Measurements from ENCODE around the gene CDH13.

Gene CDH13

GRCh38 chr16:83674931-83675535 lies 1048.3 kb downstream of the CDH13 start:
- Histone ChIP-seq H3K4me1 (ENCODE audit: control insufficient read depth, insufficient read depth, low read length, poor library complexity, severe bottlenecking) (no peaks in the 10 kb centered on the region), H3K36me3 (ENCODE audit: control insufficient read depth, insufficient read depth, low read length) (peaks cover 25% of the 10 kb centered on the region), H3K4me3 (ENCODE audit: extremely low read depth, insufficient read depth, low read length, poor library complexity, severe bottlenecking) (no peak overlapping the region), H3K27ac (ENCODE audit: low read depth, low read length, severe bottlenecking) (peak overlapping the region; percentile 62), H3K9me3 (ENCODE audit: control insufficient read depth, low read length) (peaks cover 17% of the 10 kb centered on the region)
- 41 to 58% methylated on average over 2 to 5 of the region's 5 CpGs for WGBS, 2 experiments (ENCODE audit: insufficient coverage in 2 of 2)

GRCh38 chr16:83676086-83676485 lies 1049.3 kb downstream of the CDH13 start:
- 82 to 97% methylated on average over 4 of the region's 6 CpGs for WGBS, 2 experiments (ENCODE audit: insufficient coverage in 2 of 2)
- Histone ChIP-seq H3K4me1 (ENCODE audit: control insufficient read depth, insufficient read depth, low read length, poor library complexity, severe bottlenecking) (no peaks in the 10 kb centered on the region), H3K36me3 (ENCODE audit: control insufficient read depth, insufficient read depth, low read length) (peaks cover 21% of the 10 kb centered on the region), H3K9me3 (ENCODE audit: control insufficient read depth, low read length) (peaks cover 7% of the 10 kb centered on the region), H3K27ac (ENCODE audit: low read depth, low read length, severe bottlenecking) (no peak overlapping the region), H3K4me3 (ENCODE audit: extremely low read depth, insufficient read depth, low read length, poor library complexity, severe bottlenecking) (no peak overlapping the region)

- no peak overlapping the region for H3K27ac ChIP-seq (ENCODE audit: low read depth, low read length, severe bottlenecking)
- WGBS, 2 experiments (ENCODE audit: insufficient coverage in 2 of 2) = 81 to 84% methylated on average over 4 of the region's 4 CpGs
- H3K36me3 ChIP-seq (ENCODE audit: control insufficient read depth, insufficient read depth, low read length) = peaks cover 9% of the 10 kb centered on the region
- H3K4me3 ChIP-seq (ENCODE audit: extremely low read depth, insufficient read depth, low read length, poor library complexity, severe bottlenecking) = no peak overlapping the region
- no peaks in the 10 kb centered on the region for H3K9me3 ChIP-seq (ENCODE audit: control insufficient read depth, low read length)
- peaks cover 14% of the 10 kb centered on the region for H3K4me1 ChIP-seq (ENCODE audit: control insufficient read depth, insufficient read depth, low read length, poor library complexity, severe bottlenecking)
These were observed 1054.2 kb downstream of the CDH13 start for GRCh38 chr16:83680980-83681379.

GRCh38 chr16:83681381-83681956 lies 1054.7 kb downstream of the CDH13 start:
- Histone ChIP-seq H3K36me3 (ENCODE audit: control insufficient read depth, insufficient read depth, low read length) (peaks cover 9% of the 10 kb centered on the region), H3K9me3 (ENCODE audit: control insufficient read depth, low read length) (no peaks in the 10 kb centered on the region), H3K27ac (ENCODE audit: low read depth, low read length, severe bottlenecking) (no peak overlapping the region), H3K4me3 (ENCODE audit: extremely low read depth, insufficient read depth, low read length, poor library complexity, severe bottlenecking) (no peak overlapping the region), H3K4me1 (ENCODE audit: control insufficient read depth, insufficient read depth, low read length, poor library complexity, severe bottlenecking) (peaks cover 14% of the 10 kb centered on the region)
- WGBS, 2 experiments (ENCODE audit: insufficient coverage in 2 of 2) = 60 to 84% methylated on average over 3 to 4 of the region's 9 CpGs

- Histone ChIP-seq H3K36me3 (ENCODE audit: control insufficient read depth, insufficient read depth, low read length) (peaks cover 9% of the 10 kb centered on the region), H3K9me3 (ENCODE audit: control insufficient read depth, low read length) (no peaks in the 10 kb centered on the region), H3K4me1 (ENCODE audit: control insufficient read depth, insufficient read depth, low read length, poor library complexity, severe bottlenecking) (peaks cover 14% of the 10 kb centered on the region), H3K27ac (ENCODE audit: low read depth, low read length, severe bottlenecking) (peak overlapping the region; percentile 51), H3K4me3 (ENCODE audit: extremely low read depth, insufficient read depth, low read length, poor library complexity, severe bottlenecking) (no peak overlapping the region)
- 73 to 80% methylated on average over 12 to 13 of the region's 13 CpGs for WGBS, 2 experiments (ENCODE audit: insufficient coverage in 2 of 2)
These were observed 1055.5 kb downstream of the CDH13 start for GRCh38 chr16:83682116-83682867.

- H3K4me3 ChIP-seq (ENCODE audit: extremely low read depth, insufficient read depth, low read length, poor library complexity, severe bottlenecking) = no peak overlapping the region
- H3K27ac ChIP-seq (ENCODE audit: low read depth, low read length, severe bottlenecking) = peak overlapping the region; percentile 51
- no peaks in the 10 kb centered on the region for H3K9me3 ChIP-seq (ENCODE audit: control insufficient read depth, low read length)
- 35 to 65% methylated on average over 5 to 7 of the region's 7 CpGs for WGBS, 2 experiments (ENCODE audit: insufficient coverage in 2 of 2)
- peaks cover 14% of the 10 kb centered on the region for H3K4me1 ChIP-seq (ENCODE audit: control insufficient read depth, insufficient read depth, low read length, poor library complexity, severe bottlenecking)
- H3K36me3 ChIP-seq (ENCODE audit: control insufficient read depth, insufficient read depth, low read length) = peaks cover 9% of the 10 kb centered on the region
These were observed 1056.1 kb downstream of the CDH13 start for GRCh38 chr16:83682868-83683235.

- 95 to 100% methylated on average over 5 to 6 of the region's 8 CpGs for WGBS, 2 experiments (ENCODE audit: insufficient coverage in 2 of 2)
These were observed 1058.9 kb downstream of the CDH13 start for GRCh38 chr16:83685615-83686165.

GRCh38 chr16:83686726-83687125 lies 1060.0 kb downstream of the CDH13 start:
- 100% methylated on average over 3 of the region's 3 CpGs; no CpG with 5 or more reads in 1 of the 2 experiments for WGBS, 2 experiments (ENCODE audit: insufficient coverage in 2 of 2)
- Histone ChIP-seq H3K27ac (ENCODE audit: low read depth, low read length, severe bottlenecking) (no peak overlapping the region), H3K36me3 (ENCODE audit: control insufficient read depth, insufficient read depth, low read length) (no peaks in the 10 kb centered on the region), H3K9me3 (ENCODE audit: control insufficient read depth, low read length) (no peaks in the 10 kb centered on the region), H3K4me3 (ENCODE audit: extremely low read depth, insufficient read depth, low read length, poor library complexity, severe bottlenecking) (no peak overlapping the region), H3K4me1 (ENCODE audit: control insufficient read depth, insufficient read depth, low read length, poor library complexity, severe bottlenecking) (peaks cover 24% of the 10 kb centered on the region)

More at GRCh38 chr16:83685615-83686165, 1058.9 kb downstream of the CDH13 start:
- Histone ChIP-seq H3K36me3 (ENCODE audit: control insufficient read depth, insufficient read depth, low read length) (no peaks in the 10 kb centered on the region), H3K9me3 (ENCODE audit: control insufficient read depth, low read length) (no peaks in the 10 kb centered on the region), H3K4me3 (ENCODE audit: extremely low read depth, insufficient read depth, low read length, poor library complexity, severe bottlenecking) (no peak overlapping the region), H3K27ac (ENCODE audit: low read depth, low read length, severe bottlenecking) (no peak overlapping the region), H3K4me1 (ENCODE audit: control insufficient read depth, insufficient read depth, low read length, poor library complexity, severe bottlenecking) (peaks cover 24% of the 10 kb centered on the region)

GRCh38 chr16:83689385-83689831 lies 1062.6 kb downstream of the CDH13 start:
- 60 to 80% methylated on average over 1 to 2 of the region's 5 CpGs for WGBS, 2 experiments (ENCODE audit: insufficient coverage in 2 of 2)
- Histone ChIP-seq H3K9me3 (ENCODE audit: control insufficient read depth, low read length) (no peaks in the 10 kb centered on the region), H3K4me3 (ENCODE audit: extremely low read depth, insufficient read depth, low read length, poor library complexity, severe bottlenecking) (no peak overlapping the region), H3K36me3 (ENCODE audit: control insufficient read depth, insufficient read depth, low read length) (no peaks in the 10 kb centered on the region), H3K27ac (ENCODE audit: low read depth, low read length, severe bottlenecking) (peak overlapping the region; percentile 62), H3K4me1 (ENCODE audit: control insufficient read depth, insufficient read depth, low read length, poor library complexity, severe bottlenecking) (peaks cover 14% of the 10 kb centered on the region)

- H3K4me1 ChIP-seq (ENCODE audit: control insufficient read depth, insufficient read depth, low read length, poor library complexity, severe bottlenecking) = peaks cover 14% of the 10 kb centered on the region
- H3K36me3 ChIP-seq (ENCODE audit: control insufficient read depth, insufficient read depth, low read length) = no peaks in the 10 kb centered on the region
- 71 to 88% methylated on average over 5 of the region's 5 CpGs for WGBS, 2 experiments (ENCODE audit: insufficient coverage in 2 of 2)
- H3K4me3 ChIP-seq (ENCODE audit: extremely low read depth, insufficient read depth, low read length, poor library complexity, severe bottlenecking) = no peak overlapping the region
- no peaks in the 10 kb centered on the region for H3K9me3 ChIP-seq (ENCODE audit: control insufficient read depth, low read length)
- no peak overlapping the region for H3K27ac ChIP-seq (ENCODE audit: low read depth, low read length, severe bottlenecking)
These were observed 1065.5 kb downstream of the CDH13 start for GRCh38 chr16:83692224-83692623.
